Activated CD4-positive, alpha-beta T cell treated with anti-CD3 and anti-CD28 coated beads for 24 hours (primary cell): ENCODE results near the gene DAPK1.

Source experiments
- DNase-seq, 2 donors: peaks; one replicate each; pipeline ENCODE4 v3.0.0-alpha.2; 2020; ENCODE audit warnings: low read depth in 2 of 2

DAPK1 gene

GRCh38 chr9:87497604-87498045 is at the start of gene DAPK1:
Gene DAPK1 (plus strand): TSS chr9:87497867. CDS start chr9:87499078, 1,211 bp downstream.
- no peak for DNase-seq

DNA sequence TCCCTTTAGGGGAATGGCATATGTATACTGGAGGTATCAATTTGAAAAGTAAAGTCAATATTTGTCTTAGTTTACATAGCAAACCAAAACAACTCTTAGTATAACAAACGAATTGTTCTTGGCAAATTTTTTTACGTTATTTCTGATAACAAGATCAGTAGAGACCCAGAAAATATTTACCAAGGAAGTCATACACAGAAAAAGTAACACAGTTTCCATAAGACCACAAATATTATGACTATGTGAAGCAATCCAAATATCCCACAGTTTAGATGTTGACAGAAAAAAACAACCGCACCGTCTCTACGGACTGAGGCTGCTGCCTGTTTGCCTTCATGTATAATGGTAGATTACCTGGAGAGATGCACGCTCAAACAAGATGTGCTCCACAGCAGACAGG is 46.5 kb upstream of the DAPK1 start:
- no peak for DNase-seq

DNA sequence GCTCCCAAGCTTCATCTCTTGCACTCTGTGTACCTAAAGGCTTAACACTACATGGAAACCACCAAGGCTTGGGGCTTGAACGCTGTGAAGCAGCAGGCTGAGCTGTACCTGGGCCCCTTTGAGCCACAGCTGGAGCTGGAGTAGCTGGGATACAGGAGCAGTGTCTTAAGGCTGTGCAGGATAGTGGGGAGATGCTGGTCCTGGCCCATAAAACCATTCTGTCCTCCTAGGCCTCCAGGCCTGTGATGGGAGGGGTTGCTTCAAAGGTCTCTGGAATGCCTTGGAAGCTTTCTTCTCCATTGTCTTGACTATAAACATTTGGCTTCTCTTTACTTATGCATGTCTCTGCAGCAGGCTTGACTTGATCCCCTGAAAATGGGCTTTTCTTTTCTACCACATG is 42.3 kb upstream of the DAPK1 start:
- no peak for DNase-seq

DNA sequence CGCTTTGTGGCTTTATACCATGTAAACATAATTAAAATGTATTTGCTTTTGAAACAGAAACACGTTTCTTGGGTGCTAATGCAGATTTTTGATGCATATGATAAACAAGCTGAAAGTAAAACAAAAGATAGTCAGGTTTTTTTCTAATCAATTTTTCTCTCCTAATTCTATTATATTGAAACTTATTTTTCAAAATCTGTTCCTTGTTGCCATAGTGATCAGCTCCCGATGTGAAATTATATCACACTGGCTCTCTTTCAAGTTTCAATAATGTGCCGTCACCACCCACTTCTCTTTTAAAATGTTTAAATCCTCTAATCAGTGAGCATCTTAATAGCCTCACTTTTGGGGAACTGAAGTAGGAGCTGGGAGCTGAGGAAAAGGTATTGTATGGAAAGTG is 36.4 kb upstream of the DAPK1 start:
- DNase-seq, result no peak

DNA sequence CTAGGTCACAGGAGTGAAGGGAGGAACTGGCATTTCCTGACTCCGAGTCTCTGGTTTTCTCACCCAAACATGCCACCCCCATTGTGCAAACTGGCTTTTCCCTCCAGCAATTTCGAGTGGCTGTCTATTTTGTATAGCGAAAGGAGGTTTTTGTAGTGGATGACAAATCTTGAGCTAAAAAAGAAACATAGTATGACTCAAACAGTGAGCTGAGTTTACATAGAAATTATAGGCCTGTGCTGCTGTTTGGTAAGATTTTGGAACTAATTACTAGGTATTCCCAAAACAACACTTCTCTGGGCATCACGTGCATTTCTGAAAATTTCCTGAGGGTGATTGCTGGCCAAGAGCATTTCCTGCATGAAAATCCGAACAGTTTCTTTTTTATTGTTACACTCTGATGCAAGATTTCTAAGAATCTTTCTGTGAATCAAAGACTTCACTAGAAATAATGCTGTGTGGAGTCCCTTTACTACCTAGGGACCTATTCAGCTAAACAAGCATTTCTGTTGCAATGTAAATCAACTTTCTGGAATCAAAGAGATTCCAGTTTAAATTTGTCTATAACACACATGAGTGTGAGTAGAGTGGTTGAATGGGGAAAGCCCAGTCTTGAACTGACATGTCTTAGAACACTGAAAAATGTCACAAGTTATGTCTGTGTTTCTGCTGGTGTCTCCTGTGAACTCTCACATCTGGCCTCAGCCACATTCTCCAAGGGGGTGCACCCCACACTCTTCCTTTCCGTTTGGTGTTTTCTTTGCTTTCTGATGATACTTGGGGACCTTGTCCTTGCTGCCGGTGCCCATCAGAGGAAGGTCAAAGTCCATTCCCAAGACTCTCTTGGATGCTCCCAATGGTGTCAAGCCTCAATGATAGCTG is 33.3 kb upstream of the DAPK1 start:
- no peak for DNase-seq

GRCh38 chr9:87464992-87465378 is 32.7 kb upstream of the DAPK1 start:
- no peak for DNase-seq

GRCh38 chr9:87465816-87466215 is 31.9 kb upstream of the DAPK1 start:
- no peak for DNase-seq

DNA sequence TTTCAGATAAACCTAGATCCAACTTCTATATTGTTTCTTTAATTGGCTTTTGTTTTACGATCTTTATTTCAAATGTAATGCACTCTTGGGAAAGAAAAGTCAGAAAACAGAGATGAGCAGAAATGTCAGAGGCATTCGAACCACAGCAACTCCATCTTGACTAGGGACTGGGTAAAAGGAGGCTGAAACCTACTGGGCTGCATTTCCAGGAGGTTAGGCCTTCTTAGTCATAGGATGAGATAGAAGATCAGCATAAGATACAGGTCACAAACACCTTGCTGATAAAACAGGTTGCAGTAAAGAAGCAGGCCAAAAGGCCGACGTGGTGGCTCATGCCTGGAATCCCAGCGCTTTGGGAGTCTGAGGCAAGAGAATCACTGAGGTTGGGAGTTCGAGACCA is 30.5 kb upstream of the DAPK1 start:
- no peak for DNase-seq

DNA sequence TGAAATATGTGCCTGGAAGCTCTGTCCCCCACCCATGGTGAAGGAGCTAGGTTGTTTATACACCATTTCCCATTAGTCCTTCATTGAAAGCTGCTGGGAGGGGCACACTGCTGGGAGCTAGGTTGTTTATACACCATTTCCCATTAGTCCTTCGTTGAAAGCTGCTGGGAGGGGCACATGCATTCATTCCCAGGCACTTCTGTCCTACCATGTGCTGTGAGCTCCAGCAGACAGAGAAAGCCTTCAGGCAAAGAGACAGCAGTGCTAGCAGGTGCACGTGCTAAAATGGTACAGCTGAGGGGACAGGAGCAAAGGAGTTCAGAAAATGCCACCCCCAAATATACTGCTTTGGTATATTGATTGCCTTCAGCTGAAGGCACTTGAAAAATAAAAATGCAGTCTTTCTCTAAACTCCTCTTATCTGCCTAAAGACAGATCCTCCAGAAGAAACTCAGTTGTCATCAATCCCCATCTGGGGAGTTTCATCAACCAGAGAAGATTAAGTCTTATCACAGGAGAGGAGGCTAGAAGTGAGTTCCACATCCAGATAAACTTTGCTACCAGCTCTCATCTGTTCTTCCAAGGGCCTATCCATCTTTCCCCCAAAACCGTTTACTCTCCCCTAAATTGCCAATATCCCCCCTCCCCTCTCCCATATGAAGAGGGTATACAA is 27.7 kb upstream of the DAPK1 start:
- DNase-seq, result no peak

- no peak for DNase-seq
Observed at GRCh38 chr9:87471746-87472145, 25.9 kb upstream of the DAPK1 start.

- no peak for DNase-seq
Observed at GRCh38 chr9:87475463-87475862, 22.2 kb upstream of the DAPK1 start.

- DNase-seq, result no peak
Observed at GRCh38 chr9:87478226-87478992, 19.3 kb upstream of the DAPK1 start.

DNA sequence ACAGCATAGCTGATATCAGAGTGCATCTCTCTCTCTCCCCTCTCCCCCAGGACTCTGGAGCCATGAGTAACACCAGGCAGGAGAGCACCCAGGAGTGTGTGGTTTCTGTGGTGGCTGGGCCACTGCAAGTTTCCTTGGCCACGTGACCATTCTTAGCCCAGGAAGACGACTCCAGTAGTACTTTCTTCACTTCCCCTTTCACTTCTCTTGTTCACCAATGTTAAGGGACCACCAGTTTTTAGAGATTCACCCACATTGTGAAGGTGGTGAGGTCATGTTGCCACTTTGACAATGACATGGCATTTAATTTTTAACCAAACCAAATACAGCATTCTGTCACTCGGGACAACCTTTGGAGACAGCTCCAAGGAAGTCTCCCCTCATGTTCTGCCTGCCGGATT is 17.9 kb upstream of the DAPK1 start:
- no peak for DNase-seq

DNA sequence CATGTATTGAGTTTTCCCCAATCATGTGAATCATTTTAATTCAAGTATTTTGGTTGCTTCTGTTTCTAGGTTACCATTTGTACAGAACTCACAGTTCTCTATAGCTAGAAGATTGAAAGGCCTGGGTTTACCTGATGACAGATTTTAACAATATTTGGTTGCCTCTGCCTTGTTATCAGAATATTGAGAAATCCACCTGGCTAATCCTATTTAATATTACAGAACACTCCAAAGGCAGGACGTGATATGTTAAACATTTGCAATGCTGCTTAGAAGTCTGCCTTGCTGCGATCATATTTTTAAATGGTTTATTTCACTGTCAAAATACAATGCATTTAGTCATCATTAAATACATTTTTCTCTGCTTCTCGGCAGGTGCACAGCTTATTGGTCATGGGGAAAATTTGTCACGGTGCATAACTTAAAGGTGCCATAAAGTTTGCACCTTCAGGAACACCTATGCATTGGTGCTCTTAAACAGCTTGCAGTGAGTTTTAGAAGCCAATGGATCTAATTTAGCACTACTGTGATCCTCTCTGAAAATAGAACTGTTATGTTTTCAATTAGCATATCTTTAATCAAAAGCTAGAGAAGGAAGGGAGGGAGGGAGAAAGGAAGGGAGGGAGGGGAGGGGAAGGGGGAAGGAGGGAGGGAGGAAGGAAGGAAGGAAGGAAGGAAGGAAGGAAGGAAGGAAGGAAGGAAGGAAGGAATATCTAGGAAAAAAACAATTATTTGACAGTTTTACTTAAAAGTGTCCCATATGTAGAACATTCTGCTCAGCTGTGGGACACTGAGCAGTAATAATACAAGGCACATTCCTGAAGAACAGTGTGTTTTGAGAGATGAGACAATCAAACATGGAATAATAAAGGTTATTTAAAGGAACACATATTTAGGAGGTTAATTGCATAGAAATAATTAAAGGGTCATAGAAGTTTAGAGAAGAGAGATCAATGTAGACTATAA is 15.5 kb upstream of the DAPK1 start:
- no peak for DNase-seq

DNA sequence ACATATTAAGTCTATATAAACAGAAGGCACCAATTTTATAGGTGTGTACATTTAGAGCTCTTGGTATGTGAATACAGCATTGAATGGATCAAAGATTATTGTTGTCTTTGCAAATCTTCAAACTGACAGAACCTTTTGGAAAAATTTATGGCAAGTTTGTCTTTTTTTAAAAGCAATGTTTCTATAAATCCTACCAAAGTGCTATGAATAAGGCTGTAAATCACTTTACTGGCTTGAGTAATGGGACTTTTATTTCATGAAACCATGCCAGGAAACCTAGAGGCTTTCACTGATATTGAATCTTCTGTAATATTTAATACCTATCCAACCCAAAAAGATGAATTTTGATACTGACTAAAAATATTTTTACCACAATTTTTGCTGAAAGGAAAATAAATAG is 7.4 kb upstream of the DAPK1 start:
- DNase-seq, result no peak

- no peak for DNase-seq
Observed at GRCh38 chr9:87490907-87491306, 6.8 kb upstream of the DAPK1 start.

GRCh38 chr9:87491523-87491922 is 6.1 kb upstream of the DAPK1 start:
- no peak for DNase-seq

GRCh38 chr9:87492642-87493041 is 5.0 kb upstream of the DAPK1 start:
- no peak for DNase-seq

DNA sequence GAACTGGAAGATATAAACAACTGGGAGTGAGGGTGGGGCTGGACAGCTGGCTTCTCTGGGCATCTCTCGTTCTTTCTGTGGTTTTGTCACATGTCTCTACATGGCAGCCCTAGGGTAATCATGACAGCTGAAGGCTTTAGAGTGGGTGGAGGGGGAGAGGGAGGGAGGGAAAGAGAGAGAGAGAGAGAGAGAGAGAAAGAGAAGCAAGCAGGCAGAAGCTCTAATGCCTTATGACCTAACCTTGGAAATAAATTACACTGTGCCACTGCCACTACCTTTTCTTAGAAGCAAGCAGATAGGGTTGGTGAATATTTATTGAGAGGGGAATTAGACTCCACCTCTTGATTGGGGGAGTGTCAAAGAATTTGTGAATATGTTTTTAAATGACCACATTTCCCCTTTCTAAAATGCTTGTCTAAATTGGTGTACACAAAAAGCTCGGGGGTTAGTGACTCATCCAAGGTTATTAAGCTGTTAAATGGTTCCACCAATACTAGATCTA is 2.6 kb upstream of the DAPK1 start:
- no peak for DNase-seq

GRCh38 chr9:87497080-87497603 is 525 bp upstream of the DAPK1 start:
- DNase-seq, result no peak
